ENCODE data around the gene CCR5.
"Not testable (repeated sequence)": the region's sequence is repeated elsewhere in the genome, so short reads cannot be mapped to it uniquely, and the experiment has no call there.

CCR5 gene

DNA sequence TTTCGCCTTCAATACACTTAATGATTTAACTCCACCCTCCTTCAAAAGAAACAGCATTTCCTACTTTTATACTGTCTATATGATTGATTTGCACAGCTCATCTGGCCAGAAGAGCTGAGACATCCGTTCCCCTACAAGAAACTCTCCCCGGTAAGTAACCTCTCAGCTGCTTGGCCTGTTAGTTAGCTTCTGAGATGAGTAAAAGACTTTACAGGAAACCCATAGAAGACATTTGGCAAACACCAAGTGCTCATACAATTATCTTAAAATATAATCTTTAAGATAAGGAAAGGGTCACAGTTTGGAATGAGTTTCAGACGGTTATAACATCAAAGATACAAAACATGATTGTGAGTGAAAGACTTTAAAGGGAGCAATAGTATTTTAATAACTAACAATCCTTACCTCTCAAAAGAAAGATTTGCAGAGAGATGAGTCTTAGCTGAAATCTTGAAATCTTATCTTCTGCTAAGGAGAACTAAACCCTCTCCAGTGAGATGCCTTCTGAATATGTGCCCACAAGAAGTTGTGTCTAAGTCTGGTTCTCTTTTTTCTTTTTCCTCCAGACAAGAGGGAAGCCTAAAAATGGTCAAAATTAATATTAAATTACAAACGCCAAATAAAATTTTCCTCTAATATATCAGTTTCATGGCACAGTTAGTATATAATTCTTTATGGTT lies at the start of gene CCR5:
Gene CCR5 (plus strand): TSS at position 108 of the 680 bp plus-strand sequence. CDS start 1,957 bp downstream, outside the sequence.
- DNase-seq: no peak

DNA sequence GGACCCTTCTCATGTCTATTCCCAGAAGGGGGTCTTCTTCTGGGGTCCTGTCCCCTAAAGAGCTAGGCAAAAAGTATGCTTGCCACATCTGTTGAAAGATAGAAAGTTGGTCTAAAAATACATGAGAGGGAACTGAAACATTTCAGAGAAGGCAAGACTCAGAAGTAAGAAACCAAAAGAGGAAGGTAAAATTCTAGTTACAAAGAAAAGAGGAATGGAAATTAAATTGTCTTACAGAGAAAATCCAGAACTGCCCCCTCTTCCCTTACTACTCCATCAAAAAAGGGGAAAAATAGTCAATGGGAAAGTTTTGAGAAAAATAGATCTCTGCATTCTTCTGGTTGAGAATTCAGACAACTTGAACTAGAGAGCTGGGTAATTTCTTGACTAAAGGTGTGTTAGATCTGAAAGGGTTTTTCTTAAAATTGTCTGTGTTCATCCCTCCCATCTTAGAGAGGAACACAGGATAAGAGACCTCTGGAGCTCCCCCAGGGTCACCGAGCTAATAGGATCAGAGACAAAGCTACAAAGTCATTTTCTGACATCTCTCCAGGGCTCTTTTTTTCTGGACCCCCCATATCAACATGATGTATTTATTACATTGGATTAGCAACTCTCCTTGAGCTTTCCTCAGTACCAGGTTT lies 49.2 kb upstream of the CCR5 start:
- DNase-seq: no peak

DNA sequence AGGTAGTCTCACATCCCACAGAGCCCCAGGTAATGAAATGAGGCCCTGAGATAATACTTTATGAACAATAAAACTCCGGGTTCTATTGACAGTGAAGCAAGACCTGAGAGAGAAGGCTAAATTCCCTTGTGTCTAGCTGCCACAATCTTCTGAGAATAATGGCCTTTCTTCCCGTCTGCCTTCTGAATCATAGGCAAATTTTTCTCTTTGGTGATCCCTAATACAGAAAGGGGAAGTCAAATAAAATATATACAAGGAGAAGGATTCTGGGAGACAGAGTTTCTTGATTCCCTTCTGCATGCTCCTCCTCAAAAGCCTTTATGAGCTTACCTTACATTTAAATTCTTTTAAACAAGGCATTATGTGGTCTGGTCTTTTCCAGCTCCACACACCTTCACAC lies 46.7 kb upstream of the CCR5 start:
- no peak for DNase-seq

DNA sequence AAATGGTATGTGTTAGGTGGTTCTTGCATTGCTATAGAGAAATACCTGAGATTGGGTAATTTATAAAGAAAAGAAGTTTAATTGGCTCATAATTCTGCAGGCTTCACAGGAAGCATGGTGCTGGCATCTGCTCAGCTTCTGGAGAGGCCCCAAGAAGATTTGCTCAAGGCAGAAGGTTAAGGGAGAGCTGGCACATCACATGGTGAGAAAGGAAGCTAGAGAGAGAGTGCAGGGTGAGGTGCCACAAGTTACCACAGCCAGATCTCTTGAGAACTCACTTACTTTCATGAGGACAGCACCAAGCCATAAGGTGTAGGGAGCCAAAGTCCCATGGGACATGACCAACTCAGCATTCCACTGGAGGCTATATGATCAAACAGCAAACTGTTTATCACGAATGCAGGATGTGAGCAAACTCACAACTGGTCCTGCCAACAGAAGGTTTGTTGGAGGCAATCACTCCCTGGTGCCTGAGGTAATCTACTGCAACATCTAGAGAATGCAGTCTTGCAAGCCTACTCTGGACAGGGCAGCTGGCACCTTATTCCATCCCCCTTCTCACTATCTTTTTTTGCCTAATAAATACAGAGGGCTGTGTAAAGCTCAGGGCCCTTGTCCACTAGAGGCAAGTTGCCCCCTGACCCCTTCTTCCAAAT lies 45.0 kb upstream of the CCR5 start:
- DNase-seq: no peak

DNA sequence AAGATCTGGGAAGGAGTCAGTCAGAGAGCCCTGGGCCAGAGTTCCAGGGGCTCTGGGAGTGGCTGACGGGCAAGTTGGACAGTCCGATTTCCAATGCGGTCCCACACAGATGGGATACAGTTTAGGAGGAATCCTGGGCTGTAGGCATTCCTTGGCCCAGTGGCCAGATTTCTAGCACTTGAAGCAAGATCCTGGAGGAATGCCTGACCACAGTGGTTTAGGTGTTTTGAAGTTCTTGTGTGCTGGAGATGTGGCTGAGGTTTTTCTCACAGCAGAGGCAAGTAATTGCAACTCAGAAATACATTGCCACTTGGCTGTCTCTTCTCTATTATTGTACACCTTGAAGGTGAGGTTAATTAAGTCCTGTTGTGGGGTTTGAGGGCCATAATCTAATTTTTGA lies 40.1 kb upstream of the CCR5 start:
- not testable (repeated sequence) for DNase-seq

DNA sequence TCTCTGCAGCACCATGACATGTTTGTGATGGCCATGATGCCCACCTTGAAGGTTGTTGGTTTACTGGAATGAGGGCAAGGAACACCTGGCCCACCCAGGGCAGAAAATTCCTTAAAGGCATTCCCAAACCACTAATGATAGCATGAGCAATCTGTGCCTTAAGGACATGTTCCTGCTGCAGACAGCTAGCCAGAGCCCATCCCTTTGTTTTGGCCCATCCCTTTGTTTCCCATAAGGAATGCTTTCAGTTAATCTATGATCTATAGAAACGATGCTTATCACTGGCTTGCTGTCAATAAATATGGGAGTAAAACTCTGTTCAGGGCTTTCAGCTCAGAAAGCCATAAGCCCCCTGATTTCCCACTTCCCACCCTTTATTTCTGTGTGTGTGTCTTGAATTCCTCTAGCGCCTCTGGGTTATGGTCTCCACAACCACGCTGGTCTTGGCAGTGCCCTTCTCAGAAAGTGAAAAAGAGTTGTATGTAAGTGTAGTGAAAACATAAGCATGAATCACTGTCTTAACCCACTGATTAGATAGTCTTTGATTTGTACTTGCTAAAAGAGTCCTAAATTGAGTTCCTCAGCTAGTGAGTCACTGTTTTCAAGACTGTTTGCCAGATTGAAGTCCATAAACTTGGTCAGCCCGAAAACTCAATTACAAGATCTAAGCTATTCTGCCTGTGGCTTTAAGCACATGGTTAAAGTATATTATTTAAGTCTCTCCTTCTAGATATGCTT lies 35.8 kb upstream of the CCR5 start:
- DNase-seq: no peak

DNA sequence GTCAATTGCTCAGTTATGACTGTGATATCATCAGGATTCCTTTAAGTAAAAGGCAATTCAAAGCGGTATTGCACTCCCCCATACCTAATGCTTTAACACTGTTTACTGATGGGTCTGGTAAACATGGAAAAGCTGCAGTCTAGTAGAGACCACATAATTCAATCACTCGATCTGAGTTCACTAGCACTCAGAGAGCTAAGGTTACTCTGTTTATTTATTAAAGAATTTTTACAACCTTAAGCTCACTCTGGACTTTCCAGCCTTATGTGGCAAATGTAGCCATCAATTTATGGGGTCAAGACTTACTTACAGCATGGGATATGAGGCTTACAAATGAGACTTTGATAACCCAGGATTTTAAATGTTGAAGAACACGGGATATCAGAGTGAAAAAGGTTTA lies 35.2 kb upstream of the CCR5 start:
- no peak for DNase-seq

DNA sequence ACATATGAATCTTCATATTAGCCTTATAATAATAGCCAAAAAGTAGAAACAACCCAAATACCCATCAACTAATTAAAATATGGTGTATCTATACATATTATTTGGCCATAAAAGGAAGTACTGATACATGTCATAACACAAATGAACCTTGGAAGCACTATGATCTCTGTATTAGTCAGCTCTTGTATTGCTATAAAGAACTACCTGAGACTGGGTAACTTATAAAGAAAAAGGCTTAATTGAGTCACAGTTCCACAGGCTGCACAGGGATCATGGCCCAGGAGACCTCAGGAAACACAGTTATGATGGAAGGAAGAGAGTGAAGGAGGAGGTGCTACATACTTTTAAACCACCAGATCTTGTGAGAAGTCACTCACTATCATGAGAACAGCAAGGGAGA lies 32.8 kb upstream of the CCR5 start:
- no peak for DNase-seq

DNA sequence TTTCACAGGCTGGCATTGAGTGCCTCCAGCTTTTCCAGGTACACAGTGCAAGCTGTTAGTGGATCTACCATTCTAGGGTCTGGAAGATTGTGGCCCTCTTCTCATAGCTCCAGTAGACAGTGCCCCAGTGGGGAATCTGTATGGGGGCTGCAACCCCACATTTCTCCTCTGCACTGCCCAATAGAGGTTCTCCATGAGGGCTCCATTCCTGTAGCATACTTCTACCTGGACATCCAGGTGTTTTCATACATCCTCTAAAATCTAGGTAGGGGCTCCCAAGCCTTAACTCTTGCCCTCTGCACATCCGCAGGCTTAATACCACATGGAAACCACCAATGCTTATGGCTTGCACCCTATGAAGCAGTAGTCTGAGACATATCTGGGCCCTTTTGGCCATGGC lies 31.9 kb upstream of the CCR5 start:
- DNase-seq: no peak

DNA sequence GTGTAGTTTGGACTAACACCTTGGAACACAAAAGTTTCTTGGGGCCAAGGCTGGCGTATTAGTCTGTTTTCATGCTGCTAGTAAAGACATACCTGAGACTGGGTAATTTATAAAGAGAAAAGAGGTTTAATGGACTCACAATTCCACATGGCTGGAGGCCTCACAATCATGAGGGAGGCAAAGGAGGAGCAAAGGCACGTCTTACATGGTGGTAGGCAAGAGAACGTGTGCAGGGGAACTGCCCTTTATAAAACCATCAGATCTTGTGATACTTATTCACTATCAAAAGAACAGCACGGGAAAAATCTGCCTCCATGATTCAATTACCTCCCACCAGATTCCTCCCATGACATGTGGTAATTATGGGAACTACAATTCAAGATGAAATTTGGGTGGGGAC lies 26.3 kb upstream of the CCR5 start:
- no peak for DNase-seq

DNA sequence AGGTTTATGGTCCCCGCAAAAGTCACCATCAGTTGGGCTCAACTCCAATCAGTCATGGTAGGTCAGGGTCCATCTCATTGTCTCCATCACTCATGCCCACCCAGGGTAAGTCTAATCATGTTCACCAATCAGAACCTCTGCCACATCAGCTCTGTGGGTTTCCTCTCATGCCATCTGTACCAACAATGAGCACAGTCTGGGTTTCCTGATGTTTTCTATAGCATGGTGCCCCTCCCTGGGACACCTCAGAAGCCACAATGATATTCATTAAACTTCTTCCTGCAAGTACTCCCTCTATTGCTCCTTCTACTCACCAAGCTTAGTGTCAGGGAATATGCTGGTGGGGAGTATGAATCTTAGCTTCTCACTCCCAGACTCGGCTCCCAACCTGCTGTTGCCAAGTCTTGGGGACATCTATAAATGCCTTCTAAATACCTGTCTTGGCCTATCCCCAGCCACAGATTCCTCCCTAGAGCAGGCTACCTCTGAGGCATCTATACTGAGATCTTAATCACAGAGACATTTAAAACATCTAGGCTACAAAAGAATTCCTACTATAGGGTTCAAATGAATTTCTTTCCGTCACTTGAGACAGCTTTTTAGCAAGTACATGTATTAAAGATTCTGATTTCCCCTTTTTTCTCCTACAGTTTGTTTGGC lies 21.8 kb upstream of the CCR5 start:
- DNase-seq: no peak

DNA sequence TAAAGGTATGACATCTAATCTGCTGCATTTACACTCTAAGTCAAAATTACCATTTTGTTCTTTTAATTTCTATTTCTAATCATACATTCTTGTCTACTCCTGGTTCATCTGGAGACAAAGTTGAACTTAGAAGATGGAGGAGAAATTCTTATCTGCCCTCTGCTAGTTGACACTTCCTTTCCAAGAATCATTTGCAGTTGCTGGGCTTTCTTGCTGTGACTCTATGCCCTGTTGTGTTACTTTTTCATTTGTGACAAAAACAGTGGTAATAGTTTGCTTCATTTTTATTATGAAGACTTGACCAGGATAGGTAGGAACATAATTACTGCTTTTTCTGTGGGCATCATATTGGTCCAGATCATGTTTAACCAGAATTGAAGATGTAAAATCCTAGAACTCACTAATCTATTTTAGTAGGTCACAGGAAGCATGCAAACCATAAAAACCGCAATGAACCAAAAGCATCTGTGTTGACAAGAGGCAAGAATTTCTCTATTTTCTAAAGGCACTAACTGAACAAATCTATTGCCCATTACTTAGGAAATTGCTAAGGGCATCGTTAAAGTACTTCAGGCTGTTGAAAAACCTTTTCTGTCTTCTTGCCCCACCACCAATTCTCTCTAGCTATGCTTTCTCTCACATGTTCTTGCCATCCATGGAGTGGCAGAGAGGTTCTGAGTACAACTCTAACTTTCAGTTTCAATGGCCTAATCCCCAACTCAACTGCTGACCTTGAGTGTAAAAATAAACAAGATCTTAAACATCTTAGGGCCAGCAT lies 21.1 kb upstream of the CCR5 start:
- DNase-seq: no peak

DNA sequence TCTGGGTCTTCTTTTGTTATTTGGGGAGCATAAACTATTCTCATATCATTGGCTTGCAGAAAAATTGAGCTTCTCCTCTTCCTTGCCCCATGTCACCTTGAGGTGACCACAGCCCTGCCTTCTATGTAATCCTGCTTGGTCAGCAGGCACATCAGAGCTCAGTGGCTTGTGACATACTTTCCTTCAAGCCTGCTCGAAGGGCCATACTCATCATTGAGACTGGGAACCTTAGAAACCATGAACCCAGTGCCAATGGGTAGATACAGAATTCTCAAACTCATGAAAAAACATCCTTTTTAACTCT lies 20.5 kb upstream of the CCR5 start:
- no peak for DNase-seq

DNA sequence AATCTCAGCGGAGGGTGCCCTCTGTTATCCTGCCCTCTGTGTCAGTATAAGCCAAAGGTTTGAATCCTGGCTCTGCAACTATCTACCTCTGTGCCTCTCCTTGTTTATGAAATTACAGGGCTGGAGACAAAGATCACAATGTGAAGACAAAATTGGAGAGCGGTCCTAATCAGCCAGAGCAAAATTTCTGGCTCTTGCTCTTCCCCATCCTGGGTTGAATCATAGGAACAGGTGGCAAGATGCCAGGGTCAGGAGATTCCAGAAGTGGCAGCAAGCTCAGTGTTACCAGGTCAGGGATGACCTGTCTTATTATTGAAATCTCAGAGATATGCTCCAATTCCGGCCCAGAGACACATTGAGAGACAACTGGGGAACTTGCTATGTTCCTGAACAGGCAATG lies 19.1 kb upstream of the CCR5 start:
- DNase-seq: no peak

DNA sequence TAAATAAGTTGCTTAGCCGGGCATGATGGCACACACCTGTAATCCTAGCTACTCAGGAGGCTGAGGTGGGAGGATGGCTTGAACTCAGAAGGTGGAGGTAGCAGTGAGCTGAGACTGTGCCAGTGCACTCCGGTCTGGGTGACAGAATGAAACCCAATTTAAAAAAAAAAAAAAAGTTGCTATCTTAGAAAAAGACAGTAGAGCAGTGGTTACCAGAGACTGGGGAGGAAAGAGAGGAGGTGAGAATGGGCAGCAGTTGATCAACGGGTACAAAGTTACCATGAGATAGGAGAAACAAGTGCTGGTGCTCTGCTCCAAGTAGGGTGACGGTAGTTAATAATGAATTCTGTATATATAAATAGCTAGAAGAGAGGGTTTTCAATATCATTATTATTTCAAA lies 17.7 kb upstream of the CCR5 start:
- no peak for DNase-seq

DNA sequence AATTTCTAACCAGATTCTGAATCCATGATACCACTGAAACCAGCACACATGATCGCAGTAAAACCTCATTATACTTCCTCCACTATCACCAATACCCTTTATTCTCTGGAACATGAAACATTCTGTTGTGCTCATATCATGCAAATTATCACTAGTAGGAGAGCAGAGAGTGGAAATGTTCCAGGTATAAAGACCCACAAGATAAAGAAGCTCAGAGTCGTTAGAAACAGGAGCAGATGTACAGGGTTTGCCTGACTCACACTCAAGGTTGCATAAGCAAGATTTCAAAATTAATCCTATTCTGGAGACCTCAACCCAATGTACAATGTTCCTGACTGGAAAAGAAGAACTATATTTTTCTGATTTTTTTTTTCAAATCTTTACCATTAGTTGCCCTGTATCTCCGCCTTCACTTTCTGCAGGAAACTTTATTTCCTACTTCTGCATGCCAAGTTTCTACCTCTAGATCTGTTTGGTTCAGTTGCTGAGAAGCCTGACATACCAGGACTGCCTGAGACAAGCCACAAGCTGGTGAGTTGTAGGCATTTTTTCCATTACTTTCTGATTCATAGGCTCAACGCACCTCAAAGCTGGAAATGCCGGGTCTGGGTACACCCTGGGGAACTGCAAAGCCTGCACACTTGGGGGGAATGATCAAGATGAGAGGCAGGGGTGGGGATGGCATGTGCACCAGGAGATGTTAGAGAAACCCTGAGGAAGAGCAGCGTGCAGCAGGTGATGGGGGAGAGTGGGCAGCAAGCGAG lies 16.9 kb upstream of the CCR5 start, which contains the start of gene CCR2:
Gene CCR2 (plus strand): TSS at position 465 of the 764 bp plus-strand sequence. CDS start 3,417 bp downstream, outside the sequence.
- DNase-seq: no peak

DNA sequence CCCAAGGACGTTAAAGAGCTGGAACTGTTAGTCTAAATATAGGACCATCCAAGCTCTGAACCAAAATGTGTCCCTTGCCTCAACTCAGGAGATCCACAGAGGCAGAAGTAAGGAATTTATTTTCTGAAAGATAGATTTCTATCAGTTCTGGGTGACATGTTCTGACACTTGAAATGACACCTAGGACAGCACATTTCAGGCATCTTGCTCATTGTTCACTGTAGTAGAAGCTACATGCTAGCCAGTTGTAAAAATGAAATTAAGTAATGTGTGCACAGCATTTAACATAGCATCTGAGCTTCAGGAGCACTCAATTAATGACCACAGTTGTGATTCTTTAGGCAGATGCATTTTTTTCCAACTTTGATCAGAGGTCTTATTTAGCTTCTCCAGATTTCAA lies 16.3 kb upstream of the CCR5 start:
- DNase-seq: no peak

DNA sequence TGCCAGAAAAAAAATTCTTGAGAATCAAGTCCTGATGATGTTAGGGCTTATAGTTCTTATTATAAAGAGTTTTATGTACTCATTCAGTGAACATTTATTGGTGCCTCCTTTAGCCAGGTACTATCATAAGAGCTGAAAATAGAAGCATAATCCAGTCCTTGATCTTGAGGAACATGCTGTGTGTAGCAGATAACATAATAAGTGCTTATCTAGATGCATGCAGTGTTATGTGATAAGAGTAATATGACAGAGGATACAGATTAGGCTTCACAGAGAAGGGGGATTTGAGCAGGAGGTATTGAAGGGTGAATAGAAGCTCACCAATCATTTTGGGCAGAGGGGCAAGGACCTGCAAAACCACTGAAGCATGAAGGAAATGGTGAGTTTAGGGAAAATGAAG lies 15.8 kb upstream of the CCR5 start:
- DNase-seq: no peak

DNA sequence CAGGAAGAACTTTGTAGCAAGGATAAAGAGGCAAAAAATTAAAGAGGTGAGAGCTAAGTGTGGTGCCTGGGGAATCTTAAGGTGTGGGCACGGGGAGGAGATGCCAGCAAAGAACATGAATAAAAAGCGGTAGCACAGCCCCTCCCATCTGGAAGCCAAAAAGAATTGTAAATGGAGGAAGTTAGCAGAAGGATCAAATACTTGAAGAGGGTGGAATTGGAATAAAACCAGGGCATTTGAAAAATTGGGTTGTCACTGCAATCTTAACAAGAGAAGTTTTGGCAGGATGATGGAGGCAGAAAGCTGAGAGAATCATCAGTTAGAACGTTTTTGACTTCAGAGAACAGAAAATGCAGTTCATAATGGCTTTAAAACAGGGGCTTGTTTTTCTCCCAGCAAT lies 14.5 kb upstream of the CCR5 start:
- DNase-seq: no peak

DNA sequence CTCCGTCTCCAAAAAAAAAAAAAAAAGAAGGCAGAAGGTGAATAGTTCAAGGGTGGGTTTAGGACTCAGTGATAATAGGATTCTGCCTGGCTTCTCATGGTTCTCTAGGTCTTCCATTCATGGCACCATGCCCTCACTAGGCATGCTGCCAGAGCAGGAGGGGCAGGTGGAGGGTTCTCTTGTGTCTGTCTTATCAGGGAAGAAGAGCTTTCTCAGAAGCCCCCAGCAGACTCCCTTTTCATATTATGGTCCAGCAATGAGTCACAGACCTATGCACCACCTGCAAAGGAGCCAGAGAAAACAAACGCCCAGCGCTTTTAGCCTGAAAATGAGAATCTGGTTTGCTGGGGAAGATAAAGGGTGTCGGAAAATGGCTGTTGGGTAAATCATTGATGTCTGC lies 13.8 kb upstream of the CCR5 start:
- no peak for DNase-seq

DNA sequence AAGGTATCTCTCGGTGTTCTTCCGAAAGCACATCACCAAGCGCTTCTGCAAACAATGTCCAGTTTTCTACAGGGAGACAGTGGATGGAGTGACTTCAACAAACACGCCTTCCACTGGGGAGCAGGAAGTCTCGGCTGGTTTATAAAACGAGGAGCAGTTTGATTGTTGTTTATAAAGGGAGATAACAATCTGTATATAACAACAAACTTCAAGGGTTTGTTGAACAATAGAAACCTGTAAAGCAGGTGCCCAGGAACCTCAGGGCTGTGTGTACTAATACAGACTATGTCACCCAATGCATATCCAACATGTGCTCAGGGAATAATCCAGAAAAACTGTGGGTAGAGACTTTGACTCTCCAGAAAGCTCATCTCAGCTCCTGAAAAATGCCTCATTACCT lies 12.3 kb upstream of the CCR5 start:
- DNase-seq: no peak

All from hippocampal formation (tissue), 2 donors.